Measurements from ENCODE around the gene SPAM1.

SPAM1 gene

DNA sequence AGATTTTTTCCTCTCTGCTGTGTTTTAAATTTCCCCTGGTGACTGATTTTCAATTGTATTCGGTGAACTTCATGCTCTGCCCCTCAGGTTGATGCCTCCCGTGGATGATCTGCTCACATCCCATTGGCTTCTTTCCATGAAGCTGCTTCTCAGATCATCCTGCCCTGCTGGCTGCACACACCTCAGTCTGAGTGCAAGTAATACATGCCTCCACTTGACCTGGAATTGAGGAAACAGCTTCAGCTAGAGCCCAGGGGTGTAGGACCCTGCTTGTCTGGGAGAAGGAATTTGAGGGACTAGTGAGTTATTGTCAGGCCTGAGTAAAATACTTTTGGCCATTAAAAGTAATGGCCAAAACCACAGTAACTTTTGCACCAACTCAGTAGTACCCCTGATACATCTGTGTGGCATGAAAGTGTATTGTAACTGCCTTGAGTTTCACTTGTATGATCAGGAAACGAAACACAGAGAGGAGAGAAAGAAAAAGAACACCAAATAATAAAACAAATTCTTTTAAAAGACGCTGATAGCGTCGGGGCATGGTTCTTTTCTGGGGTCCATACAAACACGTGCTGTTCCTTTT, 49.4 kb downstream of the SPAM1 start:
- no peaks in the 10 kb centered on the region for H3K36me3 ChIP-seq
- no peak overlapping the region for H3K4me3 ChIP-seq
- H3K27ac ChIP-seq = no peak overlapping the region
- H3K27me3 ChIP-seq = no peaks in the 10 kb centered on the region
- no peak for TF ChIP-seq CTCF (IDR thresholded peaks at IDR 0.05)
- intact Hi-C loops (cut with DNase I; ENCODE audit: low total_unique reads) = no loop called here
- H3K9me3 ChIP-seq = no peaks in the 10 kb centered on the region
- no peak for DNase-seq
- no peaks in the 10 kb centered on the region for H3K4me1 ChIP-seq

DNA sequence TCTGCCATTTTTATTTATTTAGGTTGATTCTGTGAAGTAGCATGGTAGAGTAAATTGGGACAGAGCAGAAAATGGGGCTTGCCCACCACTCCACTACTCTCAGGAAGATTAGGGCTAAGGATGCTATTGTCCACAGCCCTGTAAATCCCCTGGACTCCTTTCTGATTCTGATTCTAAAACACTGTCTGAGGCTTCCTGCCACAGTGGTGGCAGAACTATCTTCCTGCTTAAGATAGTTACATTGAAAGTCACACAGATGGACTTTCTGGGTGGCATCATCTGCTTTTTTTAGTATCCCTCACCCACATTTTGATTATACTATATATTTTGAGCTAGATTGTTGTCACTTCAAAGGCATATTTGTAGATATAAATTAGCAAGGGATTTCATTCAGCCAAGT, 50.0 kb downstream of the SPAM1 start:
- H3K4me1 ChIP-seq = no peaks in the 10 kb centered on the region
- no peak for TF ChIP-seq CTCF (IDR thresholded peaks at IDR 0.05)
- DNase-seq = no peak
- no peak overlapping the region for H3K27ac ChIP-seq
- no peaks in the 10 kb centered on the region for H3K36me3 ChIP-seq
- H3K4me3 ChIP-seq = no peak overlapping the region
- no peaks in the 10 kb centered on the region for H3K9me3 ChIP-seq
- no peaks in the 10 kb centered on the region for H3K27me3 ChIP-seq
- intact Hi-C loops (cut with DNase I; ENCODE audit: low total_unique reads) = no loop called here

- no peaks in the 10 kb centered on the region for H3K36me3 ChIP-seq
- intact Hi-C loops (cut with DNase I; ENCODE audit: low total_unique reads) = no loop called here
- no peak for DNase-seq
- no peak overlapping the region for H3K4me3 ChIP-seq
- H3K27ac ChIP-seq = no peak overlapping the region
- no peaks in the 10 kb centered on the region for H3K27me3 ChIP-seq
- no peaks in the 10 kb centered on the region for H3K9me3 ChIP-seq
- TF ChIP-seq CTCF (IDR thresholded peaks at IDR 0.05) = no peak
- H3K4me1 ChIP-seq = no peaks in the 10 kb centered on the region
These were observed 52.0 kb downstream of the SPAM1 start for GRCh38 chr7:123977081-123977480.

GRCh38 chr7:123979876-123980275, 54.8 kb downstream of the SPAM1 start:
- intact Hi-C loops (cut with DNase I; ENCODE audit: low total_unique reads) = no loop called here

DNA sequence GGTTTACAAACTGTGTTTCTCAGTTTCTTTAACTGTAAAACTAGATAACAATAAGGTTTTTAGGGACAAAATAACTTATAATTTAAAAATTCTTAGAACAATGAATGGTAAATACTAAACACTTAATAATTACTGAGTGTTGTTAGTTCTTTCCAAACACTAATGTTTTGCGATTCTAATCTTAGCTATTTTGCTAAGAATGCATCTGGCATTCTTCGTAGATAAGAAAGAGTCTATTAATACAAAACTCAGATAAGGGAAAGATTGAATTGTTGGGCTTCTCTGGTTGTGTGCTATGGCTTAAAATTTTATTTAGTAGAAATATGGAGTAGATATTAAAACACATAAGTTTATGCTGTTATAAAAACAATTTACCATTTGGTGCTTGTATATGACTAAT, 62.4 kb downstream of the SPAM1 start:
- Histone ChIP-seq H3K4me3 (no peak overlapping the region), H3K27ac (no peak overlapping the region), H3K36me3 (no peaks in the 10 kb centered on the region), H3K4me1 (no peaks in the 10 kb centered on the region), H3K9me3 (no peaks in the 10 kb centered on the region), H3K27me3 (no peaks in the 10 kb centered on the region)
- no peak for TF ChIP-seq CTCF (IDR thresholded peaks at IDR 0.05)
- intact Hi-C loops (cut with DNase I; ENCODE audit: low total_unique reads) = no loop called here
- no peak for DNase-seq

More at GRCh38 chr7:123979876-123980275, 54.8 kb downstream of the SPAM1 start:
- Histone ChIP-seq H3K27me3 (no peaks in the 10 kb centered on the region), H3K4me3 (no peak overlapping the region), H3K27ac (no peak overlapping the region), H3K9me3 (no peaks in the 10 kb centered on the region), H3K4me1 (no peaks in the 10 kb centered on the region), H3K36me3 (no peaks in the 10 kb centered on the region)
- no peak for DNase-seq
- TF ChIP-seq CTCF (IDR thresholded peaks at IDR 0.05) = no peak

Measured in tibial artery (tissue), 4 donors.